Fibroblast of pulmonary artery (primary cell): ENCODE data around the gene SYNRG.

ENCODE experiments used
- DNase-seq: peaks from one replicate; pipeline ENCODE4 v3.0.0-alpha.2; 2010; ENCODE audit warnings: low read depth
- H3K4me3 ChIP-seq: replicated peaks from 2 replicates; pipeline ENCODE4 v1.5.1; 2011; ENCODE audit warnings: low read depth, mild to moderate bottlenecking, control low read depth, low read length, moderate library complexity
- TF ChIP-seq, protein P1 (sequence below): IDR thresholded peaks from 2 replicates; pipeline ENCODE4 v1.5.1; 2011; ENCODE audit warnings: mild to moderate bottlenecking, control low read depth, low read length, inconsistent platforms; ENCODE audit errors: missing control alignments

SYNRG gene

DNA sequence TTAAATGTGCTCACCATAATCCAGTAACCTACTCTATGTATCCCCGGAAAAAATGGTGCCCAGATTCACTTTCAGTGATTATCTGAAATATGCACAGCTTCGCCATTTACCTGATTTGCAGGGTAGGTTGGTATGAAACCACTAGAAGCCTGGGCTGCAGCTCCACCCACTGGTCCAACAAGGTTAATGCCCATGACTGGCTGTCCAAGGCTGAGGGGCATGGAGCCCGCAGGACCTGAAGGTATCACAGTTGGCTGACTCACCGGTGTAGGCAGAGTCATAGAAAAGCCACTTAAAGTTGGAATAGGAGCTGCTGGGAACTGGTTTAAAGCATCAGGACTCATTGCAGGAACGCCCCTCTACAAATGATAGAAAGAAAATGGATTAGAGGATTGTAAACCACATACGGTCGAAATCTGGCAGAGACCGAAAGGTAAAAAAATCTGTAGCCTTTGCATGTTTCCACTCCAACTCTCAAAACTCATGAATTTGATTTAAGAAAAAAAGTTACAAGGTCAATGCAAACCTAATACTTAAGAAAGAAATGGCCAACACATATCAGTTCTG is 38.6 kb downstream of the SYNRG start:
- no peak overlapping the region for H3K4me3 ChIP-seq
- TF ChIP-seq, protein P1, sequence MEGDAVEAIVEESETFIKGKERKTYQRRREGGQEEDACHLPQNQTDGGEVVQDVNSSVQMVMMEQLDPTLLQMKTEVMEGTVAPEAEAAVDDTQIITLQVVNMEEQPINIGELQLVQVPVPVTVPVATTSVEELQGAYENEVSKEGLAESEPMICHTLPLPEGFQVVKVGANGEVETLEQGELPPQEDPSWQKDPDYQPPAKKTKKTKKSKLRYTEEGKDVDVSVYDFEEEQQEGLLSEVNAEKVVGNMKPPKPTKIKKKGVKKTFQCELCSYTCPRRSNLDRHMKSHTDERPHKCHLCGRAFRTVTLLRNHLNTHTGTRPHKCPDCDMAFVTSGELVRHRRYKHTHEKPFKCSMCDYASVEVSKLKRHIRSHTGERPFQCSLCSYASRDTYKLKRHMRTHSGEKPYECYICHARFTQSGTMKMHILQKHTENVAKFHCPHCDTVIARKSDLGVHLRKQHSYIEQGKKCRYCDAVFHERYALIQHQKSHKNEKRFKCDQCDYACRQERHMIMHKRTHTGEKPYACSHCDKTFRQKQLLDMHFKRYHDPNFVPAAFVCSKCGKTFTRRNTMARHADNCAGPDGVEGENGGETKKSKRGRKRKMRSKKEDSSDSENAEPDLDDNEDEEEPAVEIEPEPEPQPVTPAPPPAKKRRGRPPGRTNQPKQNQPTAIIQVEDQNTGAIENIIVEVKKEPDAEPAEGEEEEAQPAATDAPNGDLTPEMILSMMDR: peak; percentile 59
- DNase-seq: peak; percentile 49

DNA sequence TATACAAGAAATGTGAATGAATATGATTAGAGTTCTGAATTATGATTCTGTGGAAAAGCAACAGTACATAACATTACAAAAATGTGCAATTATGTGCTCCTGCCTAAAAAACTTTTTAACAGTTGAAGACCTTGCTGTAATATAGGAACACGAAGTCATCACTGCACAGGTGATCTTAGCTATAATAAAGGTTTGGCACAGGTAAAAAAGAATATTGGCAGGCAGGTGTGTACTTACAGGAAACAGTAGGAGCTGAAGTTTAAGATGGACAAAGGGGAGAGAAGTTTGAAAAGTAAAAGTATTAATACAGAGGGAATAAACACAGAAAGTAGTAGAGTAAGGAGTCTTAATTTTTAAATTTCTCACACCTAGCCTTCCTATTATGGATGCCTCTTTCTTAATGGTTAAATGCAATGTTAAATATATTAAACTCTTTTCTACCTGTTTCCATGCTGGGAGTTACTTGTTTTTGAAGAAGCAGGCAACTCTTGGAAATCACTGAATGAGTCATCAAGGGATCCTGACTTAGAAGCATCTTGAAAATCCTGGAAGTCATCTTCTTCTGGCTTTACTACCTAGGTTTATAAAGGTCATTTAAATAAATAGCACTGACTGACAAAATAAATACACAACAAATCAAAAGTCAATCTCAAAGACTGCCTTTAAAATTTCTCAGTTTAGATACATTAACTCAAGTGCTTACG is 40.7 kb downstream of the SYNRG start:
- no peak for DNase-seq
- TF ChIP-seq, protein P1: no peak
- H3K4me3 ChIP-seq: no peak overlapping the region

DNA sequence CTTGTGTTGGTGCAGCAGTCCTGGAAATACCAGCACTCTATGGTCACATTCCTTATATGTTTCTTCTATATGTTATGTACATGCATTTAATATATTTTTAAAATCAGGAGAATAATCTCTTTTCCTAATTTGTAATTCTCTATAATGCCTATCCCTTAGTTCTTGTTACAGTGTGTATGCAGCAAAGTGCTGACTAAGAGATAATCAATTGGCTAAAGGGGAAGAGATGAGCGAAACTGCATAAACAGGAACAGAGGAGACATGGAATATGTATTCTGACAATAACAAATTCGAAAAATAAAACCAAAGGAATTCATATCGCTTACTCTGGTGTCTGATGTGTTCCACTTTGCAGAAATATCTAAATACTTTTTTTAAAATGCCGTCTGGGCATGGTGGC is 41.7 kb downstream of the SYNRG start:
- TF ChIP-seq, protein P1: no peak
- no peak overlapping the region for H3K4me3 ChIP-seq
- no peak for DNase-seq

DNA sequence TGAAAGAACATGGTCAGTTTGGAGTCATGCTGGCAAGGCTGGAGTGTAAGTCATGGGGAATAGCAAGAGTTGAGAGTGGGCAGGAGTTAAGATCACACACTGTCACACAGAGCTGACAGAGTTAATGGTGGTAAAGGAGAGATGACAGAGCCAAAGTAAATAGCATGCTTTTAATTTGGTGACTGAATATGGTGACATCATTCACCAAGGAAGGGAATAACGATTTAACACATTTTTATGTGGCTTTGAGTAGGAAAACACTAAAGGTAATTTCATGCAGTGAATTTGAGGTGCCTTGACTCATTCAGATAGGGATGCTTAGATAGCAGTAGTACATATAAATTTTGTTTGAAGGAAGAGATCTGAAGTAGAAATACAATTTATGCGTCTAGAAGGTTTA is 42.1 kb downstream of the SYNRG start:
- TF ChIP-seq, protein P1: no peak
- no peak for DNase-seq
- no peak overlapping the region for H3K4me3 ChIP-seq

DNA sequence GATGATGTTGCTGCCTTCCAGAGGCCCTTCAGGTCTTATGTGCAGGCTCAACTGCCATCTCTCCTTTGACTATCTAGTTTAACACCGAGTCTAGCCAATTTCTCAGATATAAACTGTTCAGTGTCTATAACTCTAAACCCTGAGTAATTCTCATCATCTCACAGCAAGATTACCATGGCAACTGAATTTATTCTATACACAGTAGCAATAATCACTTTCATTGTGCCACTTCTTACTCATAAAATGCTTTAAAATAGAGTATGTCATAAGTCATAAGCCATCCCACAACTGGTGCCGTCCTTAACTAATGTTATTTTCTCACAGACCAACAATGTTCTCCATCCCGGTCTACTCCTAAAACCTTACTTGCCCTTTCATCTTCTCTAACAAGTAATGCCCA is 45.0 kb downstream of the SYNRG start:
- no peak overlapping the region for H3K4me3 ChIP-seq
- TF ChIP-seq, protein P1: no peak
- no peak for DNase-seq

DNA sequence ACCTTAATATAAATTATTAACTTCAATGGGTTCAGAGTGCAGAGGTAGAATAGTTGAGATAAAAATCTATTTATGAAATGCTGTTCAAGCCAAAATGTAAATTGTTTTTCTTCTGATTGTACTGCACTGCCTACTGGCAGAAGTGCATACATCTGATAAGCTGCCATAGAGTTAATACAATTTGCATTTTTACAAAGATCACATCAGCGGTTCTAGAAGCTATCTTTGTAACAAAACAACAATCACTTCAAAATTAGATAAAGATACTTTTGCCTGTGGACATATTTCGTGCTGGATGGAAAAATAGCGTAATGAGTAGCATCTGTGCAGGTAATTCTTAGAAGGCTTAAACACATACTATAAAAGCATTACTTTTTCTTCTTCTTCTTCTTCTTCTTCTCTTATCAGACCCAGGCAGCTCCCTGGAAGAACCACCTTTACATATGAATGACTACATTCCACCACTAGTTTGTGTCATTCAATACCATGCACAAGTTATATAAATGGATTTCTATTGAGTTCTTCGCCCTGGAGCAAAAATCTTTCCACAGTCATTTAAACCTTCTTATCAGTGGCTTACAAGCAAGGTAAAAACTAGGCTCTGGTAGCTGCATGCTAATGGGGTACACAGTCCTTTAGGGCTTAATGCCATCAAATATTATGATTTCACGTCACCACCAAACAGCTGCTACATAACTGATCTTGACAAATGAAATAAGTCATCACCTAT is 47.0 kb downstream of the SYNRG start:
- DNase-seq: no peak
- no peak overlapping the region for H3K4me3 ChIP-seq
- TF ChIP-seq, protein P1: no peak
